Body of pancreas (tissue), 4 donors: ENCODE data around the gene CD44. TPM values are rescaled to one million over a fixed set of nuclear protein-coding genes. Genes with fewer than 3 reads are reported as not detected.

Source experiments
- ATAC-seq: fragments of 150-250 bp; one replicate; pipeline ENCODE4 v1.9.1; 2016
- DNase-seq, 4 donors: peaks; one replicate each; pipeline ENCODE4 v3.0.0-alpha.2; 2019
- H3K27ac ChIP-seq, 4 donors: fragments of 200-600 bp; sonication (generic); 1 replicate in 3 of 4; 2 replicates in 1 of 4; pipeline versions ENCODE4 v1.5.1 to v1.6.1; 2016 to 2019; ENCODE audit warnings: mild to moderate bottlenecking in 1 of 4, mixed read lengths in 1 of 4, moderate library complexity in 1 of 4
- H3K27me3 ChIP-seq, 2 donors: fragments of 200-600 bp; sonication (generic); one replicate each; pipeline ENCODE4 v1.6.0; 2016; ENCODE audit warnings: mild to moderate bottlenecking in 1 of 2
- H3K36me3 ChIP-seq, 2 donors: fragments of 200-600 bp; sonication (generic); replicated peaks in 1 of 2; 2 replicates each; pipeline ENCODE4 v1.5.1; 2016; ENCODE audit warnings: low read depth in 2 of 2; ENCODE audit not compliant: insufficient read depth in 1 of 2
- H3K4me1 ChIP-seq: fragments of 200-600 bp; sonication (generic); one replicate; pipeline ENCODE4 v1.6.0; 2016
- H3K4me3 ChIP-seq, 2 donors: fragments of 200-600 bp; sonication (generic); 1 replicate in 1 of 2; 2 replicates in 1 of 2; pipeline ENCODE4 v1.5.1; 2016 to 2019
- H3K9me3 ChIP-seq, 3 donors: fragments of 200-600 bp; sonication (generic); 1 replicate in 2 of 3; 2 replicates in 1 of 3; pipeline ENCODE4 v1.5.1; 2016
- POLR2A ChIP-seq, 3 donors: fragments of 450-650 bp; IDR thresholded peaks; one replicate each; pipeline ENCODE4 v1.6.1; 2016; ENCODE audit warnings: antibody characterized with exemption in 3 of 3, mild to moderate bottlenecking in 2 of 3
- WGBS, 2 donors: methylation state at CpG; one replicate each; pipeline ENCODE4 v1.1.5; 2017; 5-methylcytosine and 5-hydroxymethylcytosine counted together
- intact Hi-C: fragments of 100-400 bp; cut with DNase I; formaldehyde crosslinking; loops from one replicate; pipeline ENCODE4 v1.15.1; 2023
- total RNA-seq, 2 donors: library from RNA; depleted of rRNA; stranded (reverse); fragments of >200 nt; gene quantifications; one replicate each; pipeline ENCODE4 v1.1.0, GENCODE V29; 2016
- TF ChIP-seq, protein P1 (sequence below), 7 experiments: fragments of 450-650 bp in 4 of 7; fragments of 200-600 bp in 3 of 7; sonication (generic) in 3 of 7; IDR thresholded peaks; one replicate each; pipeline ENCODE4 v1.5.1; 2016 to 2019; ENCODE audit warnings: antibody characterized with exemption in 7 of 7

CD44 gene
- total RNA-seq, 2 donors from 2014 or later: 266 to 433 TPM

DNA sequence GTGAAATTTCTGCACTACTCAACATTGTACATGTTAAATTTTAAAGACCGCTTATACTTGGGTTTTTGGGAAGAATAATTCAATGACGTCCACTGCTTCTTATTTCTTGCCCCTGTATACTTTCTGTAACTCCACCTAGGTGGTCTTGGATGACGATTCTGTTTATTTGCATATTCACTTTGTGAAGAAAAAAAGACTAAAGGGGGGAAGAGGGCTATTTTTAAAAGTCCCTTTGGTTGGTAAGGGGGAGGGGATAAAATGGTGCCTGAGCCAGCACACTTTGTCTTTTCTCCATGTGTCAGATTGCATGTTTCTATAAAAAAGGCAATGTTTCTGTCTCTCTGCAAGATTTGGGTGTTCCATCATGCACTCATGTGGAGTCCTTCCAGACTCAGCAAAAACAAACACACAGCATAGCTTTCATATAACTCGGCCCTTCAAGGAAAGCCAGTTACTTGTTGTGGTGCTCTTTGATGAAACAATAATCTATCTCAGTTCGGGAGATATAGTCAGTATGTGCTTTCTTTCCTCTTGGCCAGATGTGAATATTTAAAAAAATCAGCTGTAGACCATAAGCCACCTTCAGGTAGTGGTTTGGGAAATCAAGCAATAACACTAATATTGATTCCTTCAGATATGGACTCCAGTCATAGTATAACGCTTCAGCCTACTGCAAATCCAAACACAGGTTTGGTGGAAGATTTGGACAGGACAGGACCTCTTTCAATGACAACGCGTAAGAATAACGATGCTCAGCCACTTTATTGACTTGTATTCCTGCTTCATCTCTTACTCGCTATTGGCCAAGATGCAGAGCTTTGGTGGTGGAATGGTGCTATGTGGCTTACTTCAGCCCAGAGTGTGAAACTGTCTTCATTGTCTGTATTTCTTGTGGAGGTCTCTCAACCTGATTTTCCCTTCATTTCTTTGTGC is 68.8 kb downstream of the CD44 start:
- intact Hi-C loops: no loop called here
- ATAC-seq (no peak), DNase-seq (no peak)
- 91 to 94% methylated on average over 10 of the region's 10 CpGs for WGBS, 2 donors
- Histone ChIP-seq H3K9me3 (no peaks in the 10 kb centered on the region), H3K27ac (no peak overlapping the region), H3K27me3 (no peaks in the 10 kb centered on the region), H3K4me3 (no peak overlapping the region), H3K36me3 (peaks cover 0 to 6% of the 10 kb centered on the region in 2 donors), H3K4me1 (peaks cover 20% of the 10 kb centered on the region)
- TF ChIP-seq POLR2A (IDR thresholded peaks at IDR 0.05): no peak
- TF ChIP-seq, protein P1, sequence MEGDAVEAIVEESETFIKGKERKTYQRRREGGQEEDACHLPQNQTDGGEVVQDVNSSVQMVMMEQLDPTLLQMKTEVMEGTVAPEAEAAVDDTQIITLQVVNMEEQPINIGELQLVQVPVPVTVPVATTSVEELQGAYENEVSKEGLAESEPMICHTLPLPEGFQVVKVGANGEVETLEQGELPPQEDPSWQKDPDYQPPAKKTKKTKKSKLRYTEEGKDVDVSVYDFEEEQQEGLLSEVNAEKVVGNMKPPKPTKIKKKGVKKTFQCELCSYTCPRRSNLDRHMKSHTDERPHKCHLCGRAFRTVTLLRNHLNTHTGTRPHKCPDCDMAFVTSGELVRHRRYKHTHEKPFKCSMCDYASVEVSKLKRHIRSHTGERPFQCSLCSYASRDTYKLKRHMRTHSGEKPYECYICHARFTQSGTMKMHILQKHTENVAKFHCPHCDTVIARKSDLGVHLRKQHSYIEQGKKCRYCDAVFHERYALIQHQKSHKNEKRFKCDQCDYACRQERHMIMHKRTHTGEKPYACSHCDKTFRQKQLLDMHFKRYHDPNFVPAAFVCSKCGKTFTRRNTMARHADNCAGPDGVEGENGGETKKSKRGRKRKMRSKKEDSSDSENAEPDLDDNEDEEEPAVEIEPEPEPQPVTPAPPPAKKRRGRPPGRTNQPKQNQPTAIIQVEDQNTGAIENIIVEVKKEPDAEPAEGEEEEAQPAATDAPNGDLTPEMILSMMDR (IDR thresholded peaks at IDR 0.05): no peak

DNA sequence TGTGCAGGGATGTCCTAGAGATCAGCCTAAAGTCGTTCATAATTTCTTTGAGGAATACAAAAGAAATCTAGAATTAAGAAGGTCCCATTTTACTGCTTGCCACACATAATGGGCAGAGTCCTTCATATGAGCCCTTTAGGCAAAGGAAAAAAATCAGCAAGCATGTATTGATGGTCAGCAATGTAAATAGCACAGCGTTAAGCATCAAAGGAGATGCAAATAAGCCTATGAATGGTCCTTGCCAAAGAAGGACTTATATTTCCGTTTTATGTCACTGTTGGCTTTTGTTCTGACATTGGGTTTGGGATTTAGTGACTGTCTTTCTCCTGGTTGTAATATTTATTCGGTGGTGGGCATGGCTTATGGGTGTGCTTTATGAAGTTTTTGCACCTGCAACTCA is 69.8 kb downstream of the CD44 start:
- intact Hi-C loops: no loop called here
- ATAC-seq (no peak), DNase-seq (no peak)
- TF ChIP-seq, protein P1 (IDR thresholded peaks at IDR 0.05): no peak
- TF ChIP-seq POLR2A (IDR thresholded peaks at IDR 0.05): no peak
- H3K9me3 ChIP-seq: no peaks in the 10 kb centered on the region
- H3K4me1 ChIP-seq: peaks cover 20% of the 10 kb centered on the region
- no peak overlapping the region for H3K27ac ChIP-seq
- H3K27me3 ChIP-seq: no peaks in the 10 kb centered on the region
- H3K4me3 ChIP-seq: no peak overlapping the region
- H3K36me3 ChIP-seq: peaks cover 0 to 6% of the 10 kb centered on the region in 2 donors
- 81 to 83% methylated on average over 4 of the region's 4 CpGs for WGBS, 2 donors

DNA sequence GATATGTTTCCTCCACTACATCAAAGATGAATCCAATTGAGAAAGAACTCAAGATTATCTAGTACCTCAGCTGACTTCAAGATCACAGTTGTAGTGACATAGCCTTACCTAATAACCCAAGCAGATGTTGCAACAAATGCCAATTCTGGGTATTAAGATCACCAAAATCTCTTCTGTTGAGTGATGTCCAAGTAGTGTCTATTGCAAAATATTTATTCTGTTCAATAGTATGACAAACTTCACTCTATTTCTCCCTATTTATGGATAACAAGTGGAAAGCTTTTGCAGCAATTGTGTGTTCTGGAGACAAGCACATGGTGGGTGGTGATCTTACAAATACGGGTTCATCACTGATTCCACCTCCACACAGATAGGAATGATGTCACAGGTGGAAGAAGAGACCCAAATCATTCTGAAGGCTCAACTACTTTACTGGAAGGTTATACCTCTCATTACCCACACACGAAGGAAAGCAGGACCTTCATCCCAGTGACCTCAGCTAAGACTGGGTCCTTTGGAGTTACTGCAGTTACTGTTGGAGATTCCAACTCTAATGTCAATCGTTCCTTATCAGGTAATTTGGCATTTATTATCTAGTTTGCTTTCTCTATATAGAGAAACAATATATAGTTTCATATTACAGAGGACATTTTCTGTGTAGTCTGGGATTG is 72.0 kb downstream of the CD44 start:
- no peak for ATAC-seq
- Histone ChIP-seq H3K36me3 (peaks cover 0 to 4% of the 10 kb centered on the region in 2 donors), H3K27me3 (no peaks in the 10 kb centered on the region), H3K9me3 (no peaks in the 10 kb centered on the region), H3K27ac (no peak overlapping the region), H3K4me3 (no peak overlapping the region), H3K4me1 (peaks cover 7% of the 10 kb centered on the region)
- intact Hi-C loops: no loop called here
- DNase-seq: no peak
- WGBS, 2 donors: 30 to 47% methylated on average over 3 of the region's 3 CpGs
- TF ChIP-seq, protein P1 (IDR thresholded peaks at IDR 0.05): no peak
- no peak for TF ChIP-seq POLR2A (IDR thresholded peaks at IDR 0.05)

DNA sequence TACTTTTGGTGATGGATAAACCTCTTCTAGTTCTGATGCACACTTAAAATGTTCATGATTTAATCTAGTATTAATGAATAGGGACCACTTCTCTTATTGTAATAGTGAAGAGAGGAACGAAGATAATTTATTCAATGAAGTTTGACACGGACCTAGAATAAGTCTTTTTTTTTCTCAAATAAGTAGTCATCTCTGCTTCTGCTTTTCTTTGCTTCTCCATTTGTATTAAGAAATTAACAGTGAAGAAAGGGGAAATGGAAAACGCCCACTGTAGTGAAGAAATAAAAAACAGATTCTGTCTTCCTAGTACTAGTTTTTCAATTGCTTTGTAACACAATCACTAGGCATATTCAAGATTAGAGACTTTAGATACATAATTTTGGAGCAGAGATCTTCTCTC is 73.0 kb downstream of the CD44 start:
- Histone ChIP-seq H3K9me3 (no peaks in the 10 kb centered on the region), H3K27ac (peak overlapping the region in 1 of 4 donors; percentile 45), H3K4me1 (peaks cover 15% of the 10 kb centered on the region), H3K36me3 (peaks cover 0 to 7% of the 10 kb centered on the region in 2 donors), H3K4me3 (no peak overlapping the region), H3K27me3 (no peaks in the 10 kb centered on the region)
- TF ChIP-seq, protein P1 (IDR thresholded peaks at IDR 0.05): no peak
- no peak for TF ChIP-seq POLR2A (IDR thresholded peaks at IDR 0.05)
- 80 to 83% methylated on average over 3 of the region's 3 CpGs for WGBS, 2 donors
- intact Hi-C loops: no loop called here
- DNase-seq (no peak), ATAC-seq (no peak)
